Kidney (tissue), 14 donors: ENCODE data around the gene MINDY4. TPM values are rescaled to one million over a fixed set of nuclear protein-coding genes. Genes with fewer than 3 reads are reported as not detected.
"Not testable (repeated sequence)": the region's sequence is repeated elsewhere in the genome, so short reads cannot be mapped to it uniquely, and the experiment has no call there.

Experiments
- DNase-seq, 5 donors: peaks; one replicate each; pipeline ENCODE4 v3.0.0-alpha.2; 2013 to 2020
- FAIRE-seq: peaks from 2 replicates; lab custom pipeline; 2012; peaks lifted over from hg19 to GRCh38; lab: Jason Lieb, UNC
- H3K27ac ChIP-seq, 2 donors: one replicate each; pipeline ENCODE4 v1.7.0; 2013; ENCODE audit warnings: low read depth in 2 of 2, low read length in 2 of 2, inconsistent platforms in 1 of 2
- H3K27me3 ChIP-seq: one replicate; pipeline ENCODE4 v1.7.1; 2013; ENCODE audit warnings: low read length, inconsistent platforms; ENCODE audit not compliant: control insufficient read depth, insufficient read depth
- H3K36me3 ChIP-seq, 3 donors: one replicate each; pipeline versions ENCODE4 v1.7.0 to v1.7.1; 2013; ENCODE audit warnings: low read length in 3 of 3, control low read depth in 1 of 3, inconsistent platforms in 1 of 3; ENCODE audit not compliant: insufficient read depth in 3 of 3, control insufficient read depth in 2 of 3
- H3K4me1 ChIP-seq, 3 donors: one replicate each; pipeline versions ENCODE4 v1.7.0 to v1.7.1; 2013; ENCODE audit warnings: low read length in 3 of 3, inconsistent platforms in 1 of 3, low read depth in 1 of 3; ENCODE audit not compliant: control insufficient read depth in 2 of 3, insufficient read depth in 2 of 3
- H3K4me3 ChIP-seq, 3 donors: one replicate each; pipeline versions ENCODE4 v1.7.0 to v1.8.1; 2013; ENCODE audit warnings: low read length in 3 of 3, control low read depth in 1 of 3, inconsistent platforms in 1 of 3
- H3K9ac ChIP-seq, 3 donors: one replicate each; pipeline versions ENCODE4 v1.7.0 to v1.7.1; 2013; ENCODE audit warnings: low read length in 3 of 3, control low read depth in 1 of 3, inconsistent platforms in 1 of 3
- H3K9me3 ChIP-seq, 3 donors: one replicate each; pipeline versions ENCODE4 v1.7.0 to v1.7.1; 2013; ENCODE audit warnings: low read length in 3 of 3, control low read depth in 1 of 3, inconsistent platforms in 1 of 3; ENCODE audit not compliant: control insufficient read depth in 2 of 3, insufficient read depth in 1 of 3
- CTCF ChIP-seq: IDR thresholded peaks from 3 replicates; pipeline ENCODE4 v1.5.1; 2012; ENCODE audit warnings: mild to moderate bottlenecking, moderate library complexity, borderline replicate concordance; ENCODE audit not compliant: insufficient read depth; ENCODE audit errors: extremely low read depth
- intact Hi-C: fragments of 100-400 bp; cut with DNase I; formaldehyde crosslinking; loops from one replicate; pipeline ENCODE4 v1.11.1; 2022
- polyA plus RNA-seq: library from polyadenylated mRNA; stranded (reverse); fragments of 350-450 nt; fragmentation: Illumina TruSeq; extraction: RNeasy Lipid Tissue Mini Kit (QIAGEN cat#74804); gene quantifications from one replicate; pipeline ENCODE4 v1.2.3, GENCODE V29; 2014; ENCODE audit warnings: low read depth, low replicate concordance; ENCODE audit not compliant: insufficient read depth
- total RNA-seq: library from RNA; stranded (reverse); fragmentation: NEBNext Ultra II Directional; extraction: Animal tissue kit (Norgen Biotek cat#: 25700); gene quantifications from one replicate; pipeline ENCODE4 v1.2.1, GENCODE V29; 2021
- donor health status: control.
- donor health status: control.
- donor health status: control.
- donor health status: control.
- donor health status: control.
- donor health status: DM: yes; HTN: yes; CAD: no.
- donor health status: Normal renal cell carcinoma (clear cell type).

Gene MINDY4
- total and polyA plus RNA-seq, 2 donors from 2014 or later = 5.3 to 15.3 TPM

DNA sequence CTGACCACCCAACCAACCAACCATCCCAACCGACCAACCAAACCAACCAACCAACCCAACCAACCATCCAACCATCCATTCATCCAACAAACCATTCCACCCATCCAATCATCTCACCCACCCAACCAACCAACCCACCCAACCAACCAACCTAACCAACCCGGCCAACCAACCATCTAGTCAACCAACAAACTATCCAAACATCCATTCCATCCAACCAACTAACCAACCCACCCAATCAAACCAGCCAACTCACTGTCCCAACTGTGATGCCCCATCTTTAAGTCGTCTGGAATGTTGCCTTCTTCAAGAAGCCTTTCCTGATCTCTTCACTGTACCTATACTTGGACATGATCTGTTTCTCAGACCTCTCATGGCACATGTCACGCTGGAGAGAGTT, 31.6 kb downstream of the MINDY4 start:
- Histone ChIP-seq H3K4me3 (no peak overlapping the region), H3K27me3 (no peaks in the 10 kb centered on the region), H3K9ac (no peak overlapping the region), H3K9me3 (no peaks in the 10 kb centered on the region), H3K4me1 (peaks cover 4 to 14% (median 11%) of the 10 kb centered on the region in 3 donors), H3K27ac (no peak overlapping the region), H3K36me3 (no peaks in the 10 kb centered on the region)
- intact Hi-C loops = no loop called here
- no peak for TF ChIP-seq CTCF
- FAIRE-seq = no peak
- no peak for DNase-seq

DNA sequence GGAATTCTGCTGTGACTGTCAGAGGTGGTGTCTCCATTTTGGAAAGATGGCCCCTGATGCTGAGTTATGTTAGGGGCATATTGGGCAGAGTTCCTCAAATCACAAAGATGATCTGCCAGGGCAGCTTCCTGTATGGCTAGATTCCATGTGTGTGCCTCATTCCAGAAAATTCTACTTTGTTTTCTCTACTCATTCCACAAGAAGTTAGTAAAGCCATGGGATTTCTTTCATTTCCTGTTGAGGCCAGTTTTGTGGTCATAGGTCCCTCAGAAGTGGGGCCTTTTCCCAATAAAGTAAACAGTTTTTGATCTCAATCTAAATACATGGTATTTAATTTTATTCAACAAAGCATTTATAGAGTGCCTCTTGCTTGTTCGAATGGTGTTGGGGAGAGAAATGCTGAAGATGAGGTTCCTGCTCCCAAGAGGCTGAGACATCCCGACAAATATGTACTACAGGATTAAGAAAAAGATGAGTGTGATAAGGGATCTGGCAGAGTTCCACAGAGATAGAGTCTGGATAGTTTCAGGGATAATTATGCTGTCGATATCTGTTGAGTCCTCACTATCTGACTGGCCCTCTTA, 33.0 kb downstream of the MINDY4 start:
- intact Hi-C loops = no loop called here
- no peaks in the 10 kb centered on the region for H3K9me3 ChIP-seq
- H3K4me3 ChIP-seq = no peak overlapping the region
- H3K4me1 ChIP-seq = peaks cover 0 to 7% (median 3%) of the 10 kb centered on the region in 3 donors
- DNase-seq (no peak), FAIRE-seq (no peak)
- H3K36me3 ChIP-seq = no peaks in the 10 kb centered on the region
- H3K27me3 ChIP-seq = no peaks in the 10 kb centered on the region
- no peak overlapping the region for H3K9ac ChIP-seq
- no peak for TF ChIP-seq CTCF
- peak overlapping the region in 1 of 2 donors; percentile 23 for H3K27ac ChIP-seq

GRCh38 chr7:30805081-30805691, 34.0 kb downstream of the MINDY4 start:
- H3K27me3 ChIP-seq = no peaks in the 10 kb centered on the region
- no peaks in the 10 kb centered on the region for H3K9me3 ChIP-seq
- FAIRE-seq (no peak), DNase-seq (no peak)
- no peak overlapping the region for H3K27ac ChIP-seq
- TF ChIP-seq CTCF = no peak
- no peak overlapping the region for H3K4me3 ChIP-seq
- H3K36me3 ChIP-seq = no peaks in the 10 kb centered on the region
- no peak overlapping the region for H3K9ac ChIP-seq
- intact Hi-C loops = no loop called here
- peaks cover 0 to 2% (median 0%) of the 10 kb centered on the region in 3 donors for H3K4me1 ChIP-seq

DNA sequence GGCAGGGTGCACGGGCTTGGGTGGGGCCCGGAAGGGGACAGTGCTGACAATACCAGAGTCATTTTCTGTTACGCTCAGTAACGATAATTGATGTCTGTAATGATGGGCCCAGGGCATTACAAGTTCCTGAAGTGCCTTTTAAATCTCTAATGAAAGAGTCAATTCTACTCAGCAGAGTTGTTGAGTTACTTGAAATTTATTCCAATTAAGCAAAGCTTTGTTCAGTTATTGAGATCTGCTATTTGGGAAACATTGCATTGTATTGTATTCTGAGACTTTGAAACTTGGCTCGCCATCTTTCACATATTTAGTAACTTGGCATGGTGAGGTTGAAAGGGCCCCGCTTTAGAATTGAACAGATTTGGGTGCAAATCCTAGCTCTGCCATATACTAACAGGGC, 34.7 kb downstream of the MINDY4 start:
- Histone ChIP-seq H3K4me1 (peaks cover 0 to 2% (median 0%) of the 10 kb centered on the region in 3 donors), H3K27ac (no peak overlapping the region), H3K36me3 (no peaks in the 10 kb centered on the region), H3K27me3 (no peaks in the 10 kb centered on the region), H3K9me3 (no peaks in the 10 kb centered on the region), H3K4me3 (no peak overlapping the region), H3K9ac (no peak overlapping the region)
- FAIRE-seq = no peak
- no peak for TF ChIP-seq CTCF
- intact Hi-C loops = no loop called here
- no peak for DNase-seq

- H3K9ac ChIP-seq, H3K4me1 ChIP-seq, H3K27me3 ChIP-seq, H3K4me3 ChIP-seq, H3K36me3 ChIP-seq, H3K27ac ChIP-seq, H3K9me3 ChIP-seq, FAIRE-seq, intact Hi-C loops, DNase-seq: not testable (repeated sequence)
These were observed 36.3 kb downstream of the MINDY4 start for GRCh38 chr7:30807477-30807876.
